CD1c-positive myeloid dendritic cell (primary cell): Measurements from ENCODE around the gene STAT4.
"Not testable (repeated sequence)": the region's sequence is repeated elsewhere in the genome, so short reads cannot be mapped to it uniquely, and the experiment has no call there.

ENCODE experiments used
- DNase-seq: peaks from one replicate; pipeline ENCODE4 v3.0.0-alpha.2; 2016; ENCODE audit errors: extremely low spot score

Gene STAT4

DNA sequence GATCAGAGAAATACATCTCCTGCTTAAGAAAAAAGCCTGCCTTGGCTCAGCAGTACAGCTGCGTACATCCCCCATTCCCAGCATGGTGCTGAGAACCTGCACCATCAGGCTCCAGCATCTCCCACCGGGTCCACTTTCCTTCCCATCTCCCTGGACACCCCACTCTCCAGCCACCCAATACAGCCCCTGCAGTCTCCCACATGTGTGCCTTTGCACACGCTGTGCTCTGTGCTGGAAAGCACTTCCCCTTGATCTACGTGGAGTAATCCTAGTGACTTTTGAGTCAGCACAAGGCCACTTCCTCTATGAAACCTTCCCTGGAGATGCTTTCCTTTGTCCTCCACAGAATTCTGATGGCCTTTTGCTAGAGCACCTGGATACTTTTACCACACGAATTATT lies 153.8 kb downstream of the STAT4 start:
- DNase-seq: peak; percentile 88

DNA sequence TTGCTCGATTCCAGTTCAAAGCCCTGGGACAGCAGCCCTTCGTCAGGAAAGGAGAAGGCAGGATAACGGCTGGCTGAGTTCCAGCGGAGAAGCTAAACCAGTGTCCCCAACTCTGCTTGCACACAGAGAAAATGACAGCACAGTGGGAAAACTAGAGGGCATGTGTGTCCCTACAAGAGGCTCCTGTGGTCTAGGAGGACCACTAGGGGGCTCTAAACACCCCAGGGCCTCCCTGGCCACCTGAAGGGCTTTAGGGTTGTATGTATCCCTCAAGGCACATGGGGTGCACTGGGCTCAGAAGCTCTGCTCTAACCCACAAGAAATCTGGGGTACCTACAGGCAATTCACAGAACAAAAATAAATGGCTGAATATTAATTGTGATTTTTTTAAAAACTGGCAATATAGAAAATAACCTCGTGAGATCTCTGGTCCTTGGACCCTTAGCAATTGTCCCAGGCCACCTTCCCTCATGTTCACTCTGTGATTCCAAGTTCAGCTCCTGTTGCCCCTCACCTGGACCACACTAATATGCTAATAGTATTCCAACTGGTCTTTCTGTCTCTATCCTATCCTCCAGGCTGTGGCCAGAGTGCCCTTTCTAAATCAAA lies 154.4 kb downstream of the STAT4 start:
- DNase-seq: no peak

DNA sequence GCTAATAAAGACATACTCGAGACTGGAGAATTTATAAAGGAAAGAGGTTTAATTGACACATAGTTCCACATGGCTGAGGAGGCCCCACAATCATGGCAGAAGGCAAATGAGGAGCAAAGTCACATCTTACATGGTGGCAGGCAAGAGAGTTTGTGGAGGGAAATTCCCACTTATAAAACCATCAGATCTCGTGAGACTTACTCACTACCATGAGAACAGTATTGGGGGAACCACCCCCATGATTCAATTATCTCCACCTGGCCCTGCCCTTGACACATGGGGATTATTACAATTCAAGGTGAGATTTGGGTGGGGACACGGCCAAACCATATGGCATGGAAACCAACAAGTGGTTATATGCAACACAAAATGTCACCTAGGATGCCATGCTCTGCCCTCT lies 155.5 kb downstream of the STAT4 start:
- DNase-seq: not testable (repeated sequence)

DNA sequence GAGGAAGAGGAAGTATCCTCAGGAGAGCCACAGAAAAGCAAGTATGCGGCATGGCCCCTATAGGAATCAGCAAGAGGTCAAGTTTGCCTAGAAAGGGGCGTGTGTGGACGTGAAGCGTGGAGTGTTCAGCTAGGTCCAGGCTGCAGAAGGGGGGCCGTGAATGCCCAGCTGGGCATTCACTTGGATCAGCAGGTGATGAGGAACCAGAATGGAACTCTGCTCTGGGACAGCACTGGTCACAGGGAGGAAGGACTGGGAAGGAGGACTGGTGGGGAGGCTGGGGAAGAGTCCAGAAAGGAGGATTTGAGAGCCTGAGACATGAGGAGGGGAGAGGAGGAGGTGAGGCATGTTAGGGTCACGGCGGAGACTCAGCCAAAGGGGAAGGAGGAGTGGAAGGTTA lies 156.6 kb downstream of the STAT4 start:
- no peak for DNase-seq

DNA sequence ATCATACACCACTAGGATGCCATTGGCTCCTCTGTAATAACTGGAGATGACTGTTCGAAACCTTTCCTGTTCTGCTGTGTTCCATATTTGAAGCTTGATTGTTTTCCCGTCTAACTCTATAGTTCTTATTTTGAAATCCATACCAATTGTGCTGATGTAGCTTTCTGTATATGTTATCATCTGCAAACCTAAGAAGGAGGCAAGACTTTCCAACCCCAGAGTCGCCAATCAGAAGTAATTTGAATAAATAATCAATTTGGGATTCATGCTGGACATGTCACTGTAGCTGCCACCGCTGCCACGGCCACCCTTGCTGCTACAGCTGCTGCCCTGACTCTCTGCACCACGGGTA lies 157.5 kb downstream of the STAT4 start:
- DNase-seq: no peak

DNA sequence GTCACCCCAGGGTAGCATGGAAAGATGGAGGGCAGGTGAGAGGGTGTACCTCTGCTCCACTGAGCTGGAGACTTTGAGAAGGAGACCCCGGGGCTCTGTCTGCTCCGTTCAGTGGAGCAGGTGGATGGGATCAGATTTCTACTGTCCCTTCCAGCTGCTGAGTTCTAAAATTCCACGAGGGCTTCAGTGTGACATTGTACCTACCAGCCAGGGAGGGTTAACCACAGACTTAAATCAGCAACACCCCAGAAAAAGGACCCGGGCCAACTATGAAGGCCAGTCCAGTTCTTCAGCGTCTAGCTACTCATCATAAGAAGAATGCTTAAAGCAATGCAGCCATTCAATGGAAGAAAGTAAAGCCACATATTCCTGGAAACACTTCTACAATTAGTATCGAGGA lies 160.7 kb downstream of the STAT4 start:
- DNase-seq: no peak

DNA sequence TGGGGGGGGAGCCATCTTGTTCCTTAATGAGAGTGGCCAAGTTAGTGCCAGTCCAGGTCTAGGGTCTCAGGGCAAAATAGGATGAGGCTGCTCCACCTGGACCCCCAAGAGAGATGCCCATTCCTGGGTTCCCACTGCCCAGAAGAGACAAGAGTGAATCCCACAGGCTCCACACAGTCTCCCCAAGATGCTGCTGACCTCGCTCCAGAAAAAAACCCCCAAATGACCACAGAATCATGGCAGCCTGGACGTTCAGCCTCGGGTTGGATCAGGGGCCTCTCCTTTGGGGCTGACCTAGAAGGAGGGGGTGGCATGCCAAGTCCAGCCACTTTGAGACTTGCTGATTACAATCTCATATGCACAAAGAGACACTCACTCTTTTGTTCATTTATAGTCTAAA lies 161.9 kb downstream of the STAT4 start:
- no peak for DNase-seq

DNA sequence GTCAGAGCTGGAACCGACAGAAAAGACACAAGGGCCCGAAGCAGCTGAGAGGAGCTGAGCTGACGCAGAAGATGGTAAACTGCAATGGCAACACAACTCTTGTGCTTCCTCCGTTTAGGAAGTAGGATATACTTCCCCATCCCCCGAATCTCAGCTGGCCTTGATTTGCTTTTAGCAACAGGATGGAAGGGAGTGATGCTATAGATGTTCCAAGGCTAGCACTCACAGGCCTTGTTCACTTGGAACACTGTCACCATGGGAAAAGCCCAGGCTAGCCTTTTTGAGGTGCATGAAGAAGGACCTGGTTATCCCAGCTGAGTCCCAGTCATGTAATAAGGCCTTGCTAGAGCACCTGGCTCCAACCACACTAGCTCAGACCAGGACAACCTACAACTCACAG lies 162.9 kb downstream of the STAT4 start:
- no peak for DNase-seq

DNA sequence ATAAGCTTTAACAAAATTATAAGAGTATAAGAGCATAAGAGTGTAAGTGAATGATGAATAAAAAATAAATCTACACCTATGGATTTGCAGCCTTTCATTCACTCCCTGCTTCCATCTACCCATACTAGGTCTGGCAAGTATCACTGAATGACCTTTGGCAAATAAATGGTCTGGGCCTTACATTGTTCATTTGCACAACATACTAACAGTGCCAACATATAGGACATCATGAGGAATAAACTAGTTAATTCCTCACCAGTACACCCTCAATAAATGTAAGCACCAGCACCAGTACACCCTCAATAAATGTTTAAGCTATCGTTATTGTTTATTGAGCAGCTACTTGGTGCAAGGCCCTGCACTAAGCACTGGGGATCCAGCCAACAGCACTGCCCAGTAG lies 163.7 kb downstream of the STAT4 start:
- DNase-seq: no peak

DNA sequence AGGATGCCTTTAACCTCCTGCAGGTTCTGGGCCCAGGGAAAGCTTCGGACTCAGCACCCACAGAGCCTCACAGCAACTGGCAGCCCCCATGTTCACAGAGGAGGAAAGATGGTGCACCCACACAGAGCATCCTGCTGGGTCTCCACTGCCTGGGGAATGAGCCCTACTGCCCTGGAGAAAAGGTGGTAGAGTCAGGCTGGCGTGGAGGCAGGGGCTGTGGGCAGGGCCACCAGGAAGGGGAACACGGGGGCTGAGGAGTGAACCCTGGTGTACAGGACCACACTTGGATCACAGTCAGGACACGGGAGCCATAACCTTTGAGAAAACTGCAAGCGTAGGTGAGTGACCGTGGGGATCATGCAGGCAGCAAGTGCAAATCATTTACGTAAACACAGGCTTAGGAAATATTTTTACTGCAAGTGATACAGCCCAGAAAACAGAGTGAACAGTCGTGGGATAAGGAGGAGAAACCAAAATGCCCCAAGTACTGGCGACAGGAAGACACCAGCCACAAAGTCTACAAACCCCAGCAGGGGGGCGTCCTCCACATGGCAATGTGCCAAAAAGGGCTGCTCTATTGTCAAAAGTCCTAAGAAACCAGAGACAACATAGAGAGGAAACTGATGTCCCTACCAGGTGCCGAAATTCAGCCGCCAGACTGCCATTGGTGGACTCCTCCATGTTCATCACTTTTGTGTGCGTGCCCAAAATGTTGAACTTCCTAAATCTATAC lies 164.4 kb downstream of the STAT4 start:
- DNase-seq: no peak

DNA sequence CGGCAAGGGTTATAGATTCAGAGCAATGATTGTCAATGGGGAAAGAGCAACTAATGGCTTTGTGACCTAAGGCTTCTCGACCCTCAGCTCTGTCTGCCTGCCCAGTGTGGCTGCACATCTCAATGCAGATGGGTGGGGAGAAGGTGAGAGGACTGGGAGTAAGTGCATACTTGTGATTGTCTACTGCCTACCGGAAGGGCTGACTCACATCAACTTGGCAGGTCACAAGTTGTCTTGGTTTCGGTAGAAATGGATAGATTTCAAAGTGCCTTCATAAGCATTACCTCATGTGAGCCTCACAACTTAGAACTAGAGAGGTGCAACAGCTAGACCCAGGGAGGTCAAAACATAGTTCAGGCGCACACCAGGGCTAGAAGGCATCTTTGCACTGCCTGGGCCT lies 166.2 kb downstream of the STAT4 start:
- no peak for DNase-seq

DNA sequence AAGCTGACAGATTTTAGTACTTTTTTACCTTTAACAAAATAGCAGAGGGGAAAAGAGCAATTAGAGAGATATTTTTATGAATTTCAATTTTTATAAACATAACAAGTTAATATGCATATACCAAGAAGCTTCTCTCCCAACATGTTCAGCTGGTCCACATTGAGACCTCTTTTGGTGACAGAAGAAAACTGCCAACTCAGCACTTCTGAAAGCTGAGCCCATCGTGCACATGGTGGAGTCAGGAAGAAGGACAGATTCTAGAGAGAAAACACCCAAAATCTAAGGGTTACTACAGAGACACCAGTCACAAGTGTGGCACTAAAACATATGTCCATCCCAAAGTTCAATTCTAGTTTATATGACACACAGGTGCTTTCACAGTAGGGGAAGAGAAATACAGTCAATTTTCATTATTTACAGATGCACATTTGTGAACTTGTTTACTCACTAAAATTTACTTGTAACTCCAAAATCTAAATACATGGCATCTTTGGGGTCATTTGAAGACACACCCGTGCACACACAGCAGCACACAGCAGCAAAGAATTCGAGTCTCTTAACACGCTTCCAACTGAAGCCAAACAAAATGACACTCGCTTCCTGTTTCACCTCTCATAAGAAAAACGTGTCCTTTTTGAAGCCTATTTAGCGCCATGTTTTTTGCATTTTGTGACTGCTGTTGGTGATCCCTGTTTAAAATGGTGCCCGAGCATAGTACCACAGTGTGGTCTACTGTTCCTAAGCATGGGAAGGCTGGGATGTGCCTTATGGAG lies 168.3 kb downstream of the STAT4 start:
- no peak for DNase-seq

DNA sequence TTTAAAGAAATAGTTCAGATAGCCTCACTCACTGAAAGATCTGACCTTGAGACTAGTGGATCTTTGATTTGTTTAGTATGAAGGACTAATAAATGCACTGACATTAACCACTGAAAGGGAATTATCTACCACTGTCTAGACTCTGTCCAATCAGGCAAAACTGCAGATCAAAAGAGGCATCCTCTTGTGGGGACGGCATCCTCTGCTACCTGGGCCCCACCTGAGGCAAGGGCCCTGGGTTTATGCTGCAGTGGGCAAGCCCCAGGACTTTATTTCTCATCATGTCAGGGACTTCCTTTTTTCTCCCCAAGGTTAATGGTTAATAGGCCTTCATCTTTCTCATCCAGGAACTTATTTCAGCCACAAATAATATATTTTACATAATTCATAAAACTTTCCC lies 169.1 kb downstream of the STAT4 start:
- DNase-seq: no peak

DNA sequence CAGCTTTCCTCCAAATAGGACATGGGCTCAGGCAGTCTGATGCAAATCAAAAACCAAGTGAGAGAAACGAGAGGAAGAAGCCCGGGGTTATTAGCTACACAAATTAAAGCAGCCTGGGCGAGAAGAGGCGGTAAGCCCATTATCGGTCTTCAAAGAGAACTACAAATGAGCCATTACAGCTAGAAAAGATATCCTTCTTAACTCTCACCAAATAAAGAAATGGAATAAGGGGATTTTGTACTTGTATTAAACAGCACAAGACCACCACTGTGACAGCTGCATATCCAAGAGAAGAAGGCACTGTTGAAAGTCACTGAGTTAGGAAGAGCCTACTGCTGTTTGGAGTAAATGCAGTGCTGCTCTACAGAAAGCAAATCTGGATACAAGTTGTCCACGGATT lies 169.5 kb downstream of the STAT4 start:
- DNase-seq: no peak

DNA sequence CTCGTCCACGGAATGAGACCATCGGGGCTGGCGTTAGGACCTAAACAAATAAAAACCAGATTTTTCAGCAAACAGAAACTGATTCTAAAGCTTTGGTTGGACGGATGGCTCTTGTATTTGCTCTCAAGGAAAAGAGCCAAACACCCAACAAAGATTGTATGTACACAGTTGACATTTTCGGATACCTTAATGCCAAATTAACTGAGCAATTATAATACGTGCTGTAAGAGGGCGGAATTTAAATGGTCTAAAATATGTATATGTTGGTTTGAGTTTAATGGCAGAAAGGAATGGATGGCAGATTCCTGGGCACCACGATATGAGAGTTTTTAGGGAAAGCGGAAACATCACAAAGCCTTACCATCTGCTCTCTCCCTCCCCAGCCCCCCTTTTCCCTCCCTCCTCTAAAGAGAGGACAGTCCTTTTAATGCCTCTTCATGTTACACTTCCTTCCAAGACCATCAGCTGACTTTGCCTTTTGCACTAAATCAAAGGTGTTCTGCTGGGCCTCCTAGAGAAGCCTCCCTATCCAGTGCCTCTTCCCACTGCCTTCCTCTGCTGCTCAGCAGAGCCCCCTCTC lies 170.1 kb downstream of the STAT4 start:
- DNase-seq: no peak

DNA sequence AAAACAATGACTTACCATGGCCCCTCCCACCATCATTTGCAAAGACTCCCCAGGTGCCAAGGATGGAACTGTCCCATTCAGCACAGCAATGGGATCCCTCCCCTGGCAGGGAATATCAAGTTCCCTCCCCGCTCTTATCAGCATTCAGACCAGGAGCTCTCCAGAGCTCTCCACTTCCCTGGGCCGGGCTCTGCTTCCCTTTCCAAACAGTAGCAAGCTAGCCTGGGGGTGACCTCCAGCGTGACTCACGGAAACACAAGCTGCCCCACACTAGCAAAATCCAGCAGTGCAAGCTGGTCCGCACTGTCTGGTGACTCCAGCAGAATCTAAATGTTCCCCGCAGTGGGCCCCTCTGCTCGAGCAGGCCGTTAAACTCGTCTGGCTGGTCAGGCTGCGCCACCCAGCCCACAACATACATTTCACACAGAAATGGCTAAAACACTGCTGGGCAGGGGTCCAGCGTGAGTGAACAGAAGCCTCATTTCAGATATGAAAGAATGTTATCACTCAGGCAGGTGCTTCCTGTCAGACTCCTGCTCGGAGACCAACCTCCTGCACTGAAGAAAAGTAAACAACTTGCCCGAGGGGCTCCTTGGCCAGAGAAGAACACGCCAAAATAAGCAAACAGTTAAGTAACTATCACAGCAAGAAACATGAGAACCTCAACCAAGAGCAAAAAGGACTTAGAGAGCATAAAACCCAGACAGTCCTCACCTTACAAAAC lies 170.7 kb downstream of the STAT4 start:
- no peak for DNase-seq
